ENCODE measurements around the gene PLCB4. TPM values are rescaled to one million over a fixed set of nuclear protein-coding genes. Genes with fewer than 3 reads are reported as not detected.

Gene PLCB4
- total RNA-seq, 1 donor from 2014 or later = 59.6 TPM

DNA sequence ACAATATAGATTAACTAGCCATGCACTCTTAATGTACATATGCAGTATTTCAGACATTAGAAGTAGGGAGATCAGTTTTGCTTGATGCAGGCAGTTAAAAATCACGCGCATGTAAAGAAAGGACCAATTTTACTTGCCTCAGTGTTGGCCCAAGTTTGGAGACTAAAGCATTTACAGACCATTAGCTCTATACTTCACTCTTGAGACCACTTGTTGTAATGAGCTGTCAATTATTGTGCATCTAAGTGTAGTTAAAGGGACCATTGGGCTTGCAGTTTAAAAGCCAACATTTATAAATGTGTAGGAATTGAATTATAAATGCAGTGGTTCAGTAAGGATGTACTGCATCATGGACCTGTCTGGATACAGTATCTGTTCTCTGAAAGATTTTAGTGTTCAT lies 53.7 kb downstream of the PLCB4 start:
- DNase-seq (ENCODE audit: low read depth) = no peak
- no peak overlapping the region for H3K4me3 ChIP-seq (ENCODE audit: low read depth, low read length)
- TF ChIP-seq, protein P1, sequence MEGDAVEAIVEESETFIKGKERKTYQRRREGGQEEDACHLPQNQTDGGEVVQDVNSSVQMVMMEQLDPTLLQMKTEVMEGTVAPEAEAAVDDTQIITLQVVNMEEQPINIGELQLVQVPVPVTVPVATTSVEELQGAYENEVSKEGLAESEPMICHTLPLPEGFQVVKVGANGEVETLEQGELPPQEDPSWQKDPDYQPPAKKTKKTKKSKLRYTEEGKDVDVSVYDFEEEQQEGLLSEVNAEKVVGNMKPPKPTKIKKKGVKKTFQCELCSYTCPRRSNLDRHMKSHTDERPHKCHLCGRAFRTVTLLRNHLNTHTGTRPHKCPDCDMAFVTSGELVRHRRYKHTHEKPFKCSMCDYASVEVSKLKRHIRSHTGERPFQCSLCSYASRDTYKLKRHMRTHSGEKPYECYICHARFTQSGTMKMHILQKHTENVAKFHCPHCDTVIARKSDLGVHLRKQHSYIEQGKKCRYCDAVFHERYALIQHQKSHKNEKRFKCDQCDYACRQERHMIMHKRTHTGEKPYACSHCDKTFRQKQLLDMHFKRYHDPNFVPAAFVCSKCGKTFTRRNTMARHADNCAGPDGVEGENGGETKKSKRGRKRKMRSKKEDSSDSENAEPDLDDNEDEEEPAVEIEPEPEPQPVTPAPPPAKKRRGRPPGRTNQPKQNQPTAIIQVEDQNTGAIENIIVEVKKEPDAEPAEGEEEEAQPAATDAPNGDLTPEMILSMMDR (conservative IDR thresholded peaks at IDR 0.05; ENCODE audit: low read depth, low read length) = no peak

DNA sequence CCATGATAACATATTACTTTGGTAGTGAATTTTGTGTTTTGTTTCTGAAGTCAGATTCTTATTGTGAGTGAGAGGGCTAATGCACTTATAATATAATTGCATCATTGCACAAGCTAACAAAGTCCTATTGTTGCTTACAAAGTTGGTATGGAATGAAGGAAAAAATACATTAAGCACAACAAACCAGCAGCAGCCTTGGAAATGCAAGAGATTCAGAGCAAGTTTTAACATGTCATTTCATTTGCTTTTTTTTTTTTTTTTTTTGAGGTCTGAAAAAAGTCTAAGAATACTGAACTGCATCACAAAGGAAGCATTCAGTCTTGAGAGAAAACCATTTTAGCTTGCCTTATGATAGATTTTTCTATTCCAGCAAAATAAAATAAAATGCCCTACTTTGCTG lies 57.6 kb downstream of the PLCB4 start:
- DNase-seq (ENCODE audit: low read depth) = no peak
- TF ChIP-seq, protein P1 (conservative IDR thresholded peaks at IDR 0.05; ENCODE audit: low read depth, low read length) = no peak

DNA sequence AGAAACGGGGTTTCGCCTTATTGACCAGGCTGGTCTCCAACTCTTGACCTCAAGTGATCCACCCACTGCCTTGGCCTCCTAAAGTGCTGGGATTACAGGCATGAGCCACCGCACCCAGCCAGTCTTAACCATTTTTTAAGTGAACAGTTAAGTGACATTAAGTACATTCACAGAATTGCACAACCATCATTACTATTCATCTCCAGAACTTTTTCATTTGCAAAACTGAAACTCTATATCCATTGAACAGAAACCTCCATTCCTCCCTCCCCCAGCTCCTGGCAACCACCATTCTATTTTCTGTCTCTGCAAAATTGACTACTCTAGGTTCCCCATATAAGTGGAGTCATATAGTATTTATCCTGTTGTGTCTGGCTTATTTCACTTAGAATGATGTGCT lies 59.7 kb downstream of the PLCB4 start:
- TF ChIP-seq, protein P1 (conservative IDR thresholded peaks at IDR 0.05; ENCODE audit: low read depth, low read length) = no peak
- H3K4me3 ChIP-seq (ENCODE audit: low read depth, low read length) = no peak overlapping the region
- DNase-seq (ENCODE audit: low read depth) = no peak

More for the DNA sequence above, 57.6 kb downstream of the PLCB4 start:
- H3K4me3 ChIP-seq (ENCODE audit: low read depth, low read length) = no peak overlapping the region

DNA sequence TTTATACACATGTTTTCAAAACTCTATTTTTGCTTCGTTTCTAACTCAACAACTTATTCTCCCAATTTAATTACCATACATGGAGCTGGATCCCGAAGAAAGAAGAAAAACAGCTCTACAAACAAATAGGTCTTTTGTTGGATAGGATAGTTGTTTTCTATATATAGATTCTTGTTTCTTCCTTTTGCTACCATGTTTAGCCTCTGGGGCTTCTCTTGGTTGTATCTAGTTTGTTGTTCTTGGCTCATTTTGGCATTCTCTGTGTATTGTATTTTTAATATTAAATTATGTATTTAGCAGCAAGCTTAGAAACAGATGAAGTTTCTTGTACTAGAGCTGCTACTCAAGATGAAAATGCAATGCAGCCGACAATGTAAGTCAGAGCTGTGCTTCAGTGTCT lies 60.9 kb downstream of the PLCB4 start:
- no peak for DNase-seq (ENCODE audit: low read depth)
- no peak overlapping the region for H3K4me3 ChIP-seq (ENCODE audit: low read depth, low read length)
- TF ChIP-seq, protein P1 (conservative IDR thresholded peaks at IDR 0.05; ENCODE audit: low read depth, low read length) = no peak

DNA sequence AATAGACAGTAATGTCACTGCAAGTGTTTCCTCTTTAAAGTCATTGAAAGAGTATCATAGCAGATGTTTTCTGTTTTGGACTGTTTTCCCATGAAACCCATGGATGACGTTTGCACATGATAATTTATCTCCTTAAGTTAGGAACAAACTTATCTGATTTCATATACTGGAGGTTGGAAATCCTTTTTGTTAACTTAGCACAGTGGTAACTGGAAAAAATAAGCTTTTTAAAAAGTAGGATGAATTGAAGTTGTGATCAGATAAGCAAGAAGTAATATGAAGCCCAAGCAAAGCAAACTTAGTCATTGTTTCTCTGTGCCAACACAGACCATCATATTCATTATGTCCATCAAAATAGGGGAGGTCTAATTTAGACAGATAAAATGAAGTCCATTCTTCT lies 61.6 kb downstream of the PLCB4 start:
- H3K4me3 ChIP-seq (ENCODE audit: low read depth, low read length) = no peak overlapping the region
- TF ChIP-seq, protein P1 (conservative IDR thresholded peaks at IDR 0.05; ENCODE audit: low read depth, low read length) = no peak
- DNase-seq (ENCODE audit: low read depth) = no peak

DNA sequence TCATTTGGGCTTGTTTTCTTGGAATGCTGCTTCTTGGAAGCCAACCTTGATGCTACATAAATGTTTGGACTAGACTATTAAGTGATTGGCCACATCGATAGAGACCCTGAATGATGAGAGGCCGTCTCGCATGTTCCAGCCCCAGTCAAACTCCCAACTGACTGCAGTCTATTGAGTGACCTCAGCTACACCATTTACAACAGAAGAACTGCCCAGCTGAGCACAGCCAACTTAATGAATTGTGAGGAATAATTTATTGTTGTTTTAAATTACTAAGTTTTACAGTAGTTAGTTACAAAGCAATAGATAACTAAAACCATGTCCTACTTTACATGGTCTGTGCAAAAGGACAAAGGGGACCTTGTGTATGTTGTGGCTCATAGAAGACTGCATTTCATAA lies 63.0 kb downstream of the PLCB4 start:
- DNase-seq (ENCODE audit: low read depth) = no peak
- no peak overlapping the region for H3K4me3 ChIP-seq (ENCODE audit: low read depth, low read length)
- TF ChIP-seq, protein P1 (conservative IDR thresholded peaks at IDR 0.05; ENCODE audit: low read depth, low read length) = no peak

DNA sequence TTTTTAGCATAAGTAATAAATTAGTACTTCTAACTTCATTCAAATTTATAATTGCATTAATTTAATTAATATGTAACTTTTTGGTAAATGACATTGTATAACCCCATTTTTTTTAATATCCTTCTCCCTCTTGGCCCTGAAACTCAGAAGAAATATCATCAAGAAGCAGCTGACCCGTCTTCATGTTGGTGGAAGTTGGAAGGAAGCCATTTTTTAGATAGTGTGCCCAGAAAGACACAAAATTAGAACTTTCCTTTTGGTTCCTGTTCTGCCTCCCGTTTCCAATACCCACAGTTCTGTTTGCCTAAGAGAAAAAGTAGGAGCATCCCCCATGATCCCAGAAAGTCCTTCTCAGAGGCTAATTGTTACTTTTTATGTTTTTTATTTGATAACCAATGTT lies 65.5 kb downstream of the PLCB4 start:
- no peak overlapping the region for H3K4me3 ChIP-seq (ENCODE audit: low read depth, low read length)
- TF ChIP-seq, protein P1 (conservative IDR thresholded peaks at IDR 0.05; ENCODE audit: low read depth, low read length) = no peak
- DNase-seq (ENCODE audit: low read depth) = no peak
